Spinal cord (tissue), 10 donors: ENCODE data around the gene VSTM4. TPM values are rescaled to one million over a fixed set of nuclear protein-coding genes. Genes with fewer than 3 reads are reported as not detected.

Experiments
- DNase-seq, 6 donors: peaks; one replicate each; pipeline versions ENCODE4 v3.0.0 to v3.0.0-alpha.2; 2013 to 2015; ENCODE audit warnings: low spot score in 6 of 6, low read depth in 4 of 6
- H3K27ac ChIP-seq: one replicate; pipeline ENCODE4 v1.5.1; 2013; ENCODE audit warnings: low read depth, low read length, control low read depth
- H3K27me3 ChIP-seq: one replicate; pipeline ENCODE4 v1.6.1; 2013; ENCODE audit warnings: low read length; ENCODE audit not compliant: control insufficient read depth, insufficient read depth
- H3K36me3 ChIP-seq: one replicate; pipeline ENCODE4 v1.6.1; 2013; ENCODE audit warnings: low read length; ENCODE audit not compliant: control insufficient read depth, insufficient read depth
- H3K4me1 ChIP-seq: one replicate; pipeline ENCODE4 v1.6.1; 2013; ENCODE audit warnings: low read length; ENCODE audit not compliant: control insufficient read depth, insufficient read depth
- H3K4me3 ChIP-seq: one replicate; pipeline ENCODE4 v1.5.1; 2013; ENCODE audit warnings: low read depth, low read length, control low read depth
- H3K9me3 ChIP-seq: one replicate; pipeline ENCODE4 v1.6.1; 2013; ENCODE audit warnings: low read length; ENCODE audit not compliant: control insufficient read depth, insufficient read depth
- WGBS: methylation state at CpG from one replicate; pipeline ENCODE4 v1.1.5; 2013; ENCODE audit warnings: missing lambda C conversion rate; ENCODE audit not compliant: insufficient coverage; 5-methylcytosine and 5-hydroxymethylcytosine counted together
- polyA plus RNA-seq, 2 donors: library from polyadenylated mRNA; unstranded; fragments of 120-200 nt; gene quantifications; one replicate each; pipeline ENCODE4 v1.2.1, GENCODE V29; 2013; ENCODE audit not compliant: insufficient read length in 2 of 2
- total RNA-seq, 2 donors: library from RNA; depleted of rRNA in 1 of 2; stranded (reverse); fragments of 120-200 nt in 1 of 2; fragments of >200 nt in 1 of 2; gene quantifications; one replicate each; pipeline versions ENCODE4 v1.2.3 to v1.2.4, GENCODE V29; 2013 to 2014
- donor health status: healthy.

VSTM4 gene
- total and polyA plus RNA-seq, 4 donors = 16.7 to 40.5 (median 24.6) TPM

- peaks cover 21% of the 10 kb centered on the region for H3K36me3 ChIP-seq
- H3K4me3 ChIP-seq = no peak overlapping the region
- no peaks in the 10 kb centered on the region for H3K27me3 ChIP-seq
- H3K9me3 ChIP-seq = no peaks in the 10 kb centered on the region
- 91% methylated on average over 3 of the region's 3 CpGs for WGBS
- no peak for DNase-seq
- no peak overlapping the region for H3K27ac ChIP-seq
- peaks cover 44% of the 10 kb centered on the region for H3K4me1 ChIP-seq
Measured at GRCh38 chr10:49079072-49079471, 36.2 kb downstream of the VSTM4 start.

DNA sequence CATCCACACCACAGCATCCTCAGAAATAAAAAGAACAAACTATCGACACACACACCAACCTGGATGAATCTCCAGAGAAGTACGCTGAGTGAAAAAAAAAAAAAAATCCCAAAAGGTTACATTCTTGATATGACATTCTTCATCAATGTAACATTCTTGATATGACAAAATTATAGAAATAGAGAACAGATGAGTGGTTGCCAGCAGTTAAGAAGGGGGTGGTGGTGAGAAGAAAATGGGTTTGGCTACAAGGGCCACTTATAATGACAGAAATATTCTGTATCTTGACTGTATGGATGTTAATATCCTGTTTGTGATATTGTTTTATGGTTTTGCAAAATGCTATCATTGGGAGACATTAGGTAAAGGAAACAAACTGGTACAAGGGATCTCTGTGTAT, 36.9 kb downstream of the VSTM4 start:
- WGBS = no CpG with 5 or more reads among the region's 2 CpGs
- Histone ChIP-seq H3K4me1 (peaks cover 39% of the 10 kb centered on the region), H3K4me3 (no peak overlapping the region), H3K27me3 (no peaks in the 10 kb centered on the region), H3K27ac (no peak overlapping the region), H3K9me3 (no peaks in the 10 kb centered on the region), H3K36me3 (peaks cover 21% of the 10 kb centered on the region)
- DNase-seq = no peak

DNA sequence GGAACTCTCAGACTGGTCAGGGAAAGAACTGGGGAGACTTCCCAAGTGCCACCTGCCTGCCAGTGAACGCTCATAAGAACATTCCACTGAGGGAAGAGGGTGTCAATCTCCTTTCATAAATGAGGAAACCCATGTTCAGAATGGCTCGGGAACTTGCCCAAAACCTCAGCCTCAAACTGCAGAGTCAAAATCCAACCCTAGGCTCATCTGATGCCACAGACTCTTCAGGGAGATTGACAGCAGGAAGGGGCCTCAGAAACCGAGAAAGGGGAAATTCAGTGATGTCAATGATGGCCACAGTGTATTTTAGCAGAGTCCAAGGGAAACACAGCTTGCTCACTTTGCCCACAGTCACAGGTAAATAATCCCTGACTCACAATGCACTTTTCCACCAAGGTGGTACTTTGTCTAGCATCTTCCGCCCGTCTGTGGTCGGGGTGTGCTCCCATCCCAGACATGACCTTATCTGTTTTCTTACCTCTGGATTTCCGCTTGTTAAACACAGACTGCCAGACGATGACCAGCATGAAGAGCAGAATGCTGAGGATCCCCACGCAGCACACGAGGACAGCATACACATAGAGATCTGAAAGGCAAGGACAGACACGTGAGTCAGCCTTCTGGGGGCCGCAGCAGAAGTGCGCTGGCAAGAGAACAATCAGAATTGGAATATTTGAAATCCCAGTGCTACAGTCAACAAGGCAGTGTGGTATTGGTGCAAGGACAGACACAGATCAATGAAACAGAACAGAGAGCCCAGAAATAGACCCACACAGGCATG, 38.4 kb downstream of the VSTM4 start:
- Histone ChIP-seq H3K27me3 (no peaks in the 10 kb centered on the region), H3K36me3 (peaks cover 28% of the 10 kb centered on the region), H3K4me3 (no peak overlapping the region), H3K4me1 (peaks cover 24% of the 10 kb centered on the region), H3K9me3 (no peaks in the 10 kb centered on the region), H3K27ac (no peak overlapping the region)
- peak in 1 of 6 donors; percentile 38 for DNase-seq
- WGBS = 49% methylated on average over 10 of the region's 13 CpGs

DNA sequence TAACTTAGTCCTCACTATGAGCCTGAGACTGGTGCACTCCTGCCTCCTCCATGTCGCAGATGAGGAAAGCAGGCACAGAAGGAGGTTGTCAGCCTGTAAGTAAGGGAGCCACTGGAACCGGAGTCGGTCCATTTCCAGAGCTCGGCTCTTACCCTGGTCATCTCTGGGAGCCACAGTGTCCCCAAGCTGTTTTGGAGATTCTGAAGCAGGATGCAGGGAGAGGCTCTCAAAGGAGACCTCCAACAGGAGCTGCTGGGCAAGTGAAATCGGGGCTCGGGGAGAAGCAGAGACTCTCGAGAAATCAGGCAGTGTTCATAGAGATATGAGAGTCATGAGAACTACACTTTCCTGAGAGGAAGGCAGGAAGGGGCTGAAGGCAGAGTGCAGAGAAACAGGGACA, 39.0 kb downstream of the VSTM4 start:
- Histone ChIP-seq H3K27ac (no peak overlapping the region), H3K36me3 (peaks cover 32% of the 10 kb centered on the region), H3K9me3 (no peaks in the 10 kb centered on the region), H3K4me1 (peaks cover 22% of the 10 kb centered on the region), H3K4me3 (no peak overlapping the region), H3K27me3 (no peaks in the 10 kb centered on the region)
- DNase-seq = no peak
- WGBS = 93% methylated on average over 7 of the region's 7 CpGs

DNA sequence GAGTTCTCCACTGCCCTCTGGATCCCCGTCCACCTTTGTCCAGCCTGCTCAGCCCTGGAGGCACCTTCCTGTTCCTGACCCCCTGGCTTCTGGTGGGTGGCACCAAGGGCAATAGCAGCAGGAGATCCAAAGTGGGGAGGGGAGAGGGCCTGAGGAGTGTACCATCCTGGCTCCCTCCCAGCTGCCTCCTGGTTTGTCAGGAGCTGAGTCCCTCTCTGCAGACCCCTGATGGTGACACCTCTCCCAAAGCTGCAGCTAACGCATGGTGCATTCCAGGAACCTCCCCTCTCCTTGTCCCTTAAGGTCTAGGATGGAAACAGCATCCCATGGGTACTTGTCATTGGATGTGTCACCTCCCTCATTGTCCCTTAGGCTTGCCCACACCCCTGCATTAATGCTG, 39.6 kb downstream of the VSTM4 start:
- no peak overlapping the region for H3K27ac ChIP-seq
- no peaks in the 10 kb centered on the region for H3K9me3 ChIP-seq
- no peaks in the 10 kb centered on the region for H3K27me3 ChIP-seq
- H3K36me3 ChIP-seq = peaks cover 34% of the 10 kb centered on the region
- peaks cover 19% of the 10 kb centered on the region for H3K4me1 ChIP-seq
- DNase-seq = no peak
- 100% methylated on average over 2 of the region's 2 CpGs for WGBS
- H3K4me3 ChIP-seq = no peak overlapping the region

GRCh38 chr10:49074836-49075682, 40.3 kb downstream of the VSTM4 start:
- no peak overlapping the region for H3K27ac ChIP-seq
- WGBS = 88% methylated on average over 5 of the region's 5 CpGs
- peaks cover 13% of the 10 kb centered on the region for H3K4me1 ChIP-seq
- no peaks in the 10 kb centered on the region for H3K9me3 ChIP-seq
- no peak for DNase-seq
- no peaks in the 10 kb centered on the region for H3K27me3 ChIP-seq
- H3K36me3 ChIP-seq = peaks cover 37% of the 10 kb centered on the region
- no peak overlapping the region for H3K4me3 ChIP-seq

- peaks cover 12% of the 10 kb centered on the region for H3K4me1 ChIP-seq
- WGBS = 69% methylated on average over 3 of the region's 4 CpGs
- no peaks in the 10 kb centered on the region for H3K27me3 ChIP-seq
- no peak overlapping the region for H3K27ac ChIP-seq
- DNase-seq = no peak
- no peaks in the 10 kb centered on the region for H3K9me3 ChIP-seq
- peaks cover 46% of the 10 kb centered on the region for H3K36me3 ChIP-seq
- H3K4me3 ChIP-seq = no peak overlapping the region
Measured at GRCh38 chr10:49072166-49072885, 43.0 kb downstream of the VSTM4 start.

- 68% methylated on average over 6 of the region's 7 CpGs for WGBS
- H3K27me3 ChIP-seq = no peaks in the 10 kb centered on the region
- H3K4me1 ChIP-seq = peaks cover 6% of the 10 kb centered on the region
- H3K4me3 ChIP-seq = no peak overlapping the region
- H3K27ac ChIP-seq = no peak overlapping the region
- peak in 1 of 6 donors; percentile 35 for DNase-seq
- no peaks in the 10 kb centered on the region for H3K9me3 ChIP-seq
- peaks cover 42% of the 10 kb centered on the region for H3K36me3 ChIP-seq
Measured at GRCh38 chr10:49071160-49071761, 44.1 kb downstream of the VSTM4 start.

- H3K4me3 ChIP-seq = no peak overlapping the region
- no peak for DNase-seq
- no peak overlapping the region for H3K27ac ChIP-seq
- H3K27me3 ChIP-seq = no peaks in the 10 kb centered on the region
- 96% methylated on average over 3 of the region's 4 CpGs for WGBS
- no peaks in the 10 kb centered on the region for H3K9me3 ChIP-seq
- peaks cover 37% of the 10 kb centered on the region for H3K36me3 ChIP-seq
- H3K4me1 ChIP-seq = peaks cover 6% of the 10 kb centered on the region
Measured at GRCh38 chr10:49070701-49071100, 44.6 kb downstream of the VSTM4 start.
